Measurements from ENCODE around the gene HOTAIR.

DNA sequence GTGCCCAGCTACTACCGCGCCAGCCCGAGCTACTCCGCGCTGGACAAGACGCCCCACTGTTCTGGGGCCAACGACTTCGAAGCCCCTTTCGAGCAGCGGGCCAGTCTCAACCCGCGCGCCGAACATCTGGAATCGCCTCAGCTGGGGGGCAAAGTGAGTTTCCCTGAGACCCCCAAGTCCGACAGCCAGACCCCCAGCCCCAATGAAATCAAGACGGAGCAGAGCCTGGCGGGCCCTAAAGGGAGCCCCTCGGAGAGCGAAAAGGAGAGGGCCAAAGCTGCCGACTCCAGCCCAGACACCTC is 10.9 kb upstream of the HOTAIR start:
- TF ChIP-seq, protein P1, sequence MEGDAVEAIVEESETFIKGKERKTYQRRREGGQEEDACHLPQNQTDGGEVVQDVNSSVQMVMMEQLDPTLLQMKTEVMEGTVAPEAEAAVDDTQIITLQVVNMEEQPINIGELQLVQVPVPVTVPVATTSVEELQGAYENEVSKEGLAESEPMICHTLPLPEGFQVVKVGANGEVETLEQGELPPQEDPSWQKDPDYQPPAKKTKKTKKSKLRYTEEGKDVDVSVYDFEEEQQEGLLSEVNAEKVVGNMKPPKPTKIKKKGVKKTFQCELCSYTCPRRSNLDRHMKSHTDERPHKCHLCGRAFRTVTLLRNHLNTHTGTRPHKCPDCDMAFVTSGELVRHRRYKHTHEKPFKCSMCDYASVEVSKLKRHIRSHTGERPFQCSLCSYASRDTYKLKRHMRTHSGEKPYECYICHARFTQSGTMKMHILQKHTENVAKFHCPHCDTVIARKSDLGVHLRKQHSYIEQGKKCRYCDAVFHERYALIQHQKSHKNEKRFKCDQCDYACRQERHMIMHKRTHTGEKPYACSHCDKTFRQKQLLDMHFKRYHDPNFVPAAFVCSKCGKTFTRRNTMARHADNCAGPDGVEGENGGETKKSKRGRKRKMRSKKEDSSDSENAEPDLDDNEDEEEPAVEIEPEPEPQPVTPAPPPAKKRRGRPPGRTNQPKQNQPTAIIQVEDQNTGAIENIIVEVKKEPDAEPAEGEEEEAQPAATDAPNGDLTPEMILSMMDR (IDR thresholded peaks at IDR 0.05): no peak
- TF ChIP-seq POLR2AphosphoS5 (IDR thresholded peaks at IDR 0.05): no peak

Data from sigmoid colon (tissue), 4 donors.